Left lung (tissue), 10 donors: Measurements from ENCODE around the gene SEPTIN2. TPM values are rescaled to one million over a fixed set of nuclear protein-coding genes. Genes with fewer than 3 reads are reported as not detected.
A peak's percentile ranks its signal among the peaks of the same experiment; 100 is the strongest.

Experiments
- ATAC-seq: fragments of 200-7000 bp; cut with Tn5 transposase; one replicate; pipeline ENCODE4 v1.9.1; 2020; ENCODE audit warnings: moderate library complexity
- DNase-seq, 4 donors: peaks; one replicate each; pipeline ENCODE4 v3.0.0-alpha.2; 2013 to 2020
- H3K27ac ChIP-seq, 2 donors: fragments of 200-600 bp; sonication (generic) in 1 of 2; one replicate each; pipeline versions ENCODE4 v1.5.0 to v1.8.0; 2020 to 2021
- H3K27me3 ChIP-seq, 2 donors: fragments of 200-600 bp; sonication (generic) in 1 of 2; one replicate each; pipeline versions ENCODE4 v1.5.0 to v1.8.0; 2020 to 2021
- H3K36me3 ChIP-seq, 2 donors: fragments of 200-600 bp; sonication (generic) in 1 of 2; one replicate each; pipeline versions ENCODE4 v1.5.0 to v1.8.0; 2020 to 2021
- H3K4me1 ChIP-seq, 2 donors: fragments of 200-600 bp; one replicate each; pipeline ENCODE4 v1.8.0; 2021
- H3K4me3 ChIP-seq, 2 donors: fragments of 200-600 bp; sonication (generic) in 1 of 2; one replicate each; pipeline versions ENCODE4 v1.5.0 to v1.8.0; 2020 to 2021; ENCODE audit warnings: mild to moderate bottlenecking in 1 of 2
- H3K9me3 ChIP-seq, 2 donors: fragments of 200-600 bp; sonication (generic) in 1 of 2; one replicate each; pipeline versions ENCODE4 v1.5.0 to v1.8.0; 2020 to 2021
- intact Hi-C, 2 donors: fragments of 100-400 bp; cut with DNase I; formaldehyde crosslinking; loops; one replicate each; pipeline versions ENCODE4 v1.11.2 to v1.14.2; 2022
- polyA plus RNA-seq, 6 donors: library from polyadenylated mRNA; unstranded; fragments of 120-200 nt; gene quantifications; one replicate each; pipeline ENCODE4 v1.2.1, GENCODE V29; 2013; ENCODE audit not compliant: insufficient read length in 6 of 6
- total RNA-seq, 2 donors: library from RNA; stranded (reverse); fragmentation: NEBNext Ultra II Directional; extraction: Animal tissue kit (Norgen Biotek cat#: 25700); gene quantifications; one replicate each; pipeline ENCODE4 v1.2.1, GENCODE V29; 2021
- TF ChIP-seq, protein P1 (sequence below), 2 donors: fragments of 200-600 bp; sonication (generic) in 1 of 2; IDR thresholded peaks; one replicate each; pipeline versions ENCODE4 v1.5.0 to v1.8.0; 2021; ENCODE audit warnings: antibody characterized with exemption in 2 of 2
- donor health status: DM: no; HTN: yes; CAD: no.
- donor health status: DM: no; HTN: no; CAD: no.

The SEPTIN2 gene
- total and polyA plus RNA-seq, 8 donors, result 320 to 593 (median 541) TPM

DNA sequence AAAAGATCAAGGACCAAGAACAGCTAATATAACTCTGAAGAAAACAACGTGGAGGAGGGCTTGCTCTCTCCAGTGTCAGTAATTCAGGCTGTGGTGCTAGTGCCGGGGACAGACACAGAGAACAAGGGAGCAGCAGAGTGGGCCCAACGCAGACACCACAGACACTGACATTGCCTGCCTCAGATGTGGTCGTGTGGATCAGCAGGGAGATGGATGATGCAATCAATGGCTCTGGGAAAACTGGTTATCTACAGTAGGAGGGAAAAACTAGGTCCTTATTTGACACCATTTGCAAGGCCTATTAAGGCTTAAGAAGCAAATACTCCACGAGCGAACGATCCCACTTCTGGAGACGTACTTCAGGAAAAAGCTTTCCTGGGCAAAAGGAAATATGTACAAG, 36.3 kb upstream of the SEPTIN2 start:
- Histone ChIP-seq H3K9me3 (no peaks in the 10 kb centered on the region), H3K27me3 (no peaks in the 10 kb centered on the region), H3K4me3 (no peak overlapping the region), H3K27ac (no peak overlapping the region), H3K36me3 (no peaks in the 10 kb centered on the region), H3K4me1 (peaks cover 11 to 14% of the 10 kb centered on the region in 2 donors)
- intact Hi-C loops, result no loop called here
- DNase-seq, result no peak
- TF ChIP-seq, protein P1, sequence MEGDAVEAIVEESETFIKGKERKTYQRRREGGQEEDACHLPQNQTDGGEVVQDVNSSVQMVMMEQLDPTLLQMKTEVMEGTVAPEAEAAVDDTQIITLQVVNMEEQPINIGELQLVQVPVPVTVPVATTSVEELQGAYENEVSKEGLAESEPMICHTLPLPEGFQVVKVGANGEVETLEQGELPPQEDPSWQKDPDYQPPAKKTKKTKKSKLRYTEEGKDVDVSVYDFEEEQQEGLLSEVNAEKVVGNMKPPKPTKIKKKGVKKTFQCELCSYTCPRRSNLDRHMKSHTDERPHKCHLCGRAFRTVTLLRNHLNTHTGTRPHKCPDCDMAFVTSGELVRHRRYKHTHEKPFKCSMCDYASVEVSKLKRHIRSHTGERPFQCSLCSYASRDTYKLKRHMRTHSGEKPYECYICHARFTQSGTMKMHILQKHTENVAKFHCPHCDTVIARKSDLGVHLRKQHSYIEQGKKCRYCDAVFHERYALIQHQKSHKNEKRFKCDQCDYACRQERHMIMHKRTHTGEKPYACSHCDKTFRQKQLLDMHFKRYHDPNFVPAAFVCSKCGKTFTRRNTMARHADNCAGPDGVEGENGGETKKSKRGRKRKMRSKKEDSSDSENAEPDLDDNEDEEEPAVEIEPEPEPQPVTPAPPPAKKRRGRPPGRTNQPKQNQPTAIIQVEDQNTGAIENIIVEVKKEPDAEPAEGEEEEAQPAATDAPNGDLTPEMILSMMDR (IDR thresholded peaks at IDR 0.05), result no peak
- peak; percentile 73 for ATAC-seq

- TF ChIP-seq, protein P1 (IDR thresholded peaks at IDR 0.05), result no peak
- ATAC-seq, result peak; percentile 43
- Histone ChIP-seq H3K4me1 (peaks cover 10 to 11% of the 10 kb centered on the region in 2 donors), H3K36me3 (no peaks in the 10 kb centered on the region), H3K27me3 (no peaks in the 10 kb centered on the region), H3K27ac (no peak overlapping the region), H3K4me3 (no peak overlapping the region), H3K9me3 (no peaks in the 10 kb centered on the region)
- DNase-seq, result no peak
- intact Hi-C loops, result no loop called here
Observed at GRCh38 chr2:241279828-241280227, 35.9 kb upstream of the SEPTIN2 start.

DNA sequence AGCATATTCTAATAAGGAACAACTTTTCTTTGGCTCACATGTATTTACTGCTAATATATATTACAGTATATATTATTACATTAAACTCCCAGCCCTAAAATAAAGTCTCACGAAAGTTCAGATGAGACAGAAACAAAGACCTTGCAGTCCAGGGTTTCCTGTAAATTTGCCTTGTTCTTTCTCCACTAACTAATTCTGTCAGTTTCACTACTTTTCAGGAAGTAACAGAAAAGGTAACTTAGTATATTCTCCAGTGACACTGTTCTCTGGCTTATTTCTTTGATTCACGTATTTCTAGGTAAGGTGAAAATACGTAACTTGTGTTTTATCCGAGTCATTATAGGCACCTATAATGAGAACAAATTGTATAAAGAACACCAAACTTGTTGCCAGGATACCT, 35.4 kb upstream of the SEPTIN2 start:
- no peaks in the 10 kb centered on the region for H3K36me3 ChIP-seq
- TF ChIP-seq, protein P1 (IDR thresholded peaks at IDR 0.05), result no peak
- no peaks in the 10 kb centered on the region for H3K27me3 ChIP-seq
- intact Hi-C loops, result no loop called here
- ATAC-seq (no peak), DNase-seq (no peak)
- peaks cover 8 to 11% of the 10 kb centered on the region in 2 donors for H3K4me1 ChIP-seq
- H3K4me3 ChIP-seq, result no peak overlapping the region
- no peaks in the 10 kb centered on the region for H3K9me3 ChIP-seq
- H3K27ac ChIP-seq, result no peak overlapping the region

- peaks cover 8 to 11% of the 10 kb centered on the region in 2 donors for H3K4me1 ChIP-seq
- no peak for DNase-seq
- H3K36me3 ChIP-seq, result no peaks in the 10 kb centered on the region
- TF ChIP-seq, protein P1 (IDR thresholded peaks at IDR 0.05), result no peak
- no peak overlapping the region for H3K27ac ChIP-seq
- no peaks in the 10 kb centered on the region for H3K9me3 ChIP-seq
- no peak for ATAC-seq
- no peaks in the 10 kb centered on the region for H3K27me3 ChIP-seq
- intact Hi-C loops, result no loop called here
- H3K4me3 ChIP-seq, result no peak overlapping the region
Observed at GRCh38 chr2:241282555-241282954, 33.2 kb upstream of the SEPTIN2 start.

DNA sequence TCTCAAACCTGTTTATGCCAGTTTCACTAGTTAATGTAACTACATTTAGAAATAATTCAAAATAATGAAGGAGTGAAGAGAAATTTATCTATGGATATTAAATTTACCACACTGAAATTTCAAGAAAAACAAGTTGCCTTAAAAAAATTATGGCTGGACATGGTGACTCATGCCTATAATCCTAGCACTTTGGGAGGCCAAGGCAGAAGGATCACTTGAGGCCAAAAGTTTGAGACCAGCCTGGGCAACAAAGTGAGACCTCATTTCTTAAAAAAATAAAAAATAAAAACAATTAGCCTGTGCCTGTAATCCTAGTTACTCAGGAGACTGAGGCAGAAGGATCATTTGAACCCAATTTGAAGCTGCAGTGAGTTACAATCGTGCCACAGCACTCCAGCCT, 30.1 kb upstream of the SEPTIN2 start:
- TF ChIP-seq, protein P1 (IDR thresholded peaks at IDR 0.05), result no peak
- Histone ChIP-seq H3K27me3 (no peaks in the 10 kb centered on the region), H3K4me1 (peaks cover 0 to 9% of the 10 kb centered on the region in 2 donors), H3K27ac (no peak overlapping the region), H3K4me3 (no peak overlapping the region), H3K9me3 (no peaks in the 10 kb centered on the region), H3K36me3 (no peaks in the 10 kb centered on the region)
- ATAC-seq (no peak), DNase-seq (no peak)
- intact Hi-C loops, result no loop called here
